Endometrial microvascular endothelial cells (primary cell): Measurements from ENCODE around the gene RTP1. TPM values are rescaled to one million over a fixed set of nuclear protein-coding genes. Genes with fewer than 3 reads are reported as not detected.
"Not testable (repeated sequence)": the region's sequence is repeated elsewhere in the genome, so short reads cannot be mapped to it uniquely, and the experiment has no call there.

ENCODE experiments used
- in situ Hi-C: cut with HindIII; loops from 2 replicates; pipeline ENCODE4 v1.10.0; 2017; ENCODE audit warnings: low sequenced_read_pairs, low pct_unique_long_range_greater_than_20kb; ENCODE audit errors: inconsistent ontology term
- total RNA-seq: library from RNA; depleted of rRNA; stranded (reverse); fragments of >200 nt; gene quantifications from one replicate; pipeline ENCODE4 v1.2.3, GENCODE V29; 2015; ENCODE audit errors: inconsistent ontology term

The RTP1 gene, protein sequence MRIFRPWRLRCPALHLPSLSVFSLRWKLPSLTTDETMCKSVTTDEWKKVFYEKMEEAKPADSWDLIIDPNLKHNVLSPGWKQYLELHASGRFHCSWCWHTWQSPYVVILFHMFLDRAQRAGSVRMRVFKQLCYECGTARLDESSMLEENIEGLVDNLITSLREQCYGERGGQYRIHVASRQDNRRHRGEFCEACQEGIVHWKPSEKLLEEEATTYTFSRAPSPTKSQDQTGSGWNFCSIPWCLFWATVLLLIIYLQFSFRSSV
- total RNA-seq, result not detected

DNA sequence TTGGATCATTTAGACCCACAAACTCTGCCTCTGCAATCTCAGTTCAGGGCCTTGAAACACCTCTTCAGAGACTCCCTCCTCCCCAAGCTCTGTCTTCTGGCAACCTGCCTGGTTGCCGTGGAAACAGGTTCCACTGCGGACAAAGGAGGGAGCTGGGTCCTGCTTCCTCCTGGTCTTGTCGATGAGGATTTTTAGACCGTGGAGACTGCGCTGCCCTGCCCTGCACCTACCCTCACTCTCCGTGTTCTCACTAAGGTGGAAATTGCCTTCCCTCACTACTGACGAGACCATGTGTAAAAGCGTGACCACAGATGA, at the start of gene RTP1:
TSS of gene RTP1 (plus strand) at position 152 of the 315 bp plus-strand sequence. CDS start at position 182, 30 bp downstream.
- in situ Hi-C loops, result no loop called here

GRCh38 chr3:187150186-187150585, 47.1 kb upstream of the RTP1 start:
- in situ Hi-C loops, result no loop called here

- in situ Hi-C loops, result no loop called here
These were observed 46.7 kb upstream of the RTP1 start for GRCh38 chr3:187150599-187150998.

GRCh38 chr3:187161556-187161955, 35.7 kb upstream of the RTP1 start:
- in situ Hi-C loops, result no loop called here

DNA sequence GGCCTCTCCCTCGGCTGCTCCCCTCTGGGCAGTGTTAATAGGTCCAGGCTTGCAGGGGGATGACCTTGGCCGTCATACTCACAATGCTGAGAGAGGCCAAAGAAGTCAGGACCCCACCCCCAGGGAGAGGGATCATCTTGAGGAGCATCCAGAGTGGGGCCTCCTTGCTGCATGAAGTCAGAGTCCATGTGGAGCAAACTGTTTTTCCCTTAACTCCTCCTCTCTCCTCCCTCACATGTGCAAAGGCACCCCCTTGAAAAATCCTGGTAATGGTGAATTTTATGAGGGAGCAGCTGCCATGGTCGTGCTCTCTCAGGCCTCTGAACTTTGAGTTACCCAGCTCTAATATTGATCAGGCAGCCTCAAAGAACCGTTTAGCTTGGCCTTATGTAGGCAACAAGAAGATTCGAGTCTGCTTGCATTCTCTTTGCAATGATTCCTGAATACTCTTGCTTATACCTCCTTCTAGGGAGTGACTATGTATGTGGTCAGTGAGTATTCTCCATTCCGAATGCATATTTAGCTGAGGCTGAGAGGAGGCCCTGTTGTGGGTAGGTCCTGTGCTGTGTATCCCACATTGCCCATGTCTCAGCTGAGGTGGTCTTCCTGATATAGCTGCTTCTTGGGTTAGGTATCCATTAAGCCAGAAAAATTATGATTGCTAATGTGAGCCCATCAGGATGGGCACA, 34.9 kb upstream of the RTP1 start:
- in situ Hi-C loops, result no loop called here

GRCh38 chr3:187165144-187165543, 32.1 kb upstream of the RTP1 start:
- in situ Hi-C loops, result no loop called here

- in situ Hi-C loops, result no loop called here
These were observed 30.5 kb upstream of the RTP1 start for GRCh38 chr3:187166750-187167149.

GRCh38 chr3:187167777-187168176, 29.5 kb upstream of the RTP1 start:
- in situ Hi-C loops, result no loop called here

- in situ Hi-C loops, result no loop called here
These were observed 27.9 kb upstream of the RTP1 start for GRCh38 chr3:187169231-187169960.

GRCh38 chr3:187170911-187171310, 26.4 kb upstream of the RTP1 start:
- in situ Hi-C loops, result not testable (repeated sequence)

GRCh38 chr3:187172929-187173328, 24.4 kb upstream of the RTP1 start:
- in situ Hi-C loops, result no loop called here

DNA sequence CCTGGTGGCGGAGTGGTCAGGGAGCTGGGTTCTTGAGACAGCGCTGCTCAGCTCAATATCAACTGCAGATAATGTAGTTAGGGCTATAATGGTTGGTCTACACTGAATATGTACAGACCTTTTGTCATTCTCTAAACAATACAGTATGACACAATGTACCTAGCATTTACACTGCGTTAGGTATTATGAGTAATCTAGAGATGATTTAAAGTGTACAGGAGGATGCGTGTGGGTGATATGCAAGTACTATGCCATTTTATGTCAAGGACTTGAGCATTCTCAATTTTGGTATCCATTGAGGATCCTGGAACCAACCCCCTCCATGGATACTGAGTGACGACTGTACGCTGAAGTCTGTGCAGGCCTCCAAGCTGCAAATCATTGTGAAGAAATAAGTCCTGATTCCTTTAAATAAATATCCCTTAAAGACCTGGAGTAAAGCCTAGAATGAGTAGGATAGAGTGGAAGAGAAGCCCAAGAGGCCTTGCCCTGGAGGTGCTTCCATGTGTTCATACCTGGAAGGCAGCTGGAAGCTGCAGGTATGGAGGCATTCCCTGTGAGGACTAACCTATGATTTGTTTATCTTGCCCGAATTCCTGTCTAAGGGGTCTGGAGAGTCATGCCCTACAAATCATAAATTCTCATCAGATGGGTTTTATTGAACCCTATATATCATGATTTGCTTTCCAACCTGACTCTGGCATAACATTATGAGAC, 15.7 kb upstream of the RTP1 start:
- in situ Hi-C loops, result no loop called here

DNA sequence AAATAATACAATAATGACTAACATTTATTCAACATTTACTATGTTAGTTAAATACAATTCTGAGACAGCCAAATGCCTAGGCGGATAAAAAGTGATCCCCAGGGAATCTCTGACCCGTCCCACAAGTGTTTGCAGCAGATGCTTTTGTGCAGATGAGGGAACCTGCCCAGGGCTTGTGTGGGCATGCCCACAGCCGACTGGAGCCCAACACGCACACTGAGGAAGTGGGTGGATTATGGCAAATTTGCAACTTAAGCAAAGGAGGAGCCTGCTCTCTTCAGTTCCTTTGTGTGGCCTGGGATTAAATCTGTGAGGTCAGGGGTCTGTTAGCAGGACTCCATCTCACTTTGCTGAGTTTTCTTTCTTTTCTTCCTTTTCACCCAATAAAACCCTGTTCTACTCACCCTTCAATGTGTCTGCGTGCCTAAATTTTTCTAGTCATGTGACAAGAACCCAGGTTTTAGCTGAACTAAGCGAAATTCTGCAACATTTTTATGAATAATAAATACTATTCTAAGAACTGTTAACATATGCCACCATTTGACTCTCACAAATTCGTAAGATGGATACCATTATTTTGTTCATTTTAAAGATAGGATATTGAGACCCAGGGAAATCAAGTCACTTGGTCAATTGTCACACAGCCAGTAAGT, 13.9 kb upstream of the RTP1 start:
- in situ Hi-C loops, result no loop called here

DNA sequence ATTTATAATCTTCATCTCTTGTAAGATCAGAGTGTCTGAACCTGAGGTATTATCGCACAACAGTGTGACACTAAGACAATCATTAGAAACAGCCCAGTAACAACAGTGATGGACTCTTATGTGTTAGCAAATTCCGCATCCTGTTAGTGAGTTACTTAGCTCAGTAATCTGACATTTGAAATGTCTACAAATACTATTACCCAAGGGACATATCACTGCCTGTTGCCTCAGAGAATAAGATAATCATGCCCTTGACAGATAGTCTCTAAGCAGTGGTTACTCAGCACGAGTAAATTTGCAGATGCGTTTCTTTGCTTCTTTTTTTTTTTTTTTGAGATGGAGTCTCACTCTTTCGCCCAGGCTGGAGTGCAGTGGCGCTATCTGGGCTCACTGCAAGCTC, 13.4 kb upstream of the RTP1 start:
- in situ Hi-C loops, result no loop called here

DNA sequence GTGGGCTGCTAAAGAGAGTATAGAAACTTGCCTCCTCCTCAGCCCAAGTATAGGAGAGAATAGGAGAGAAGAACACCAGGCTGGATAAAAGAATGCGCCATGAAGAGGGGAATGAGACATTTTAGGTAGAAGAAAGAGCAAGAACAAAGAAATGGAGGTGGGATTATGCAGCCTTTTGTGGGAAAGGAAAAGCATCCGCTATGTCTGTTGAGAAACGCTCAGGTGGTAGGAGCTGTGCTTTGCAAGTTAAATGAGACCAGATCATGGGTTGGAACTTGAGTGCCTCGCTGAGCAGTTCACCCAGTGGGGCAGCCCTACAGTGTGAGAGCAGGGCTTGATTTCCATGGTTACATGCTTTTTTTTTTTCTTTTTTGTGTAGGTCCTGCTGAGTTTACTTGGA, 11.5 kb upstream of the RTP1 start:
- in situ Hi-C loops, result no loop called here

GRCh38 chr3:187186375-187186774, 10.9 kb upstream of the RTP1 start:
- in situ Hi-C loops, result no loop called here

DNA sequence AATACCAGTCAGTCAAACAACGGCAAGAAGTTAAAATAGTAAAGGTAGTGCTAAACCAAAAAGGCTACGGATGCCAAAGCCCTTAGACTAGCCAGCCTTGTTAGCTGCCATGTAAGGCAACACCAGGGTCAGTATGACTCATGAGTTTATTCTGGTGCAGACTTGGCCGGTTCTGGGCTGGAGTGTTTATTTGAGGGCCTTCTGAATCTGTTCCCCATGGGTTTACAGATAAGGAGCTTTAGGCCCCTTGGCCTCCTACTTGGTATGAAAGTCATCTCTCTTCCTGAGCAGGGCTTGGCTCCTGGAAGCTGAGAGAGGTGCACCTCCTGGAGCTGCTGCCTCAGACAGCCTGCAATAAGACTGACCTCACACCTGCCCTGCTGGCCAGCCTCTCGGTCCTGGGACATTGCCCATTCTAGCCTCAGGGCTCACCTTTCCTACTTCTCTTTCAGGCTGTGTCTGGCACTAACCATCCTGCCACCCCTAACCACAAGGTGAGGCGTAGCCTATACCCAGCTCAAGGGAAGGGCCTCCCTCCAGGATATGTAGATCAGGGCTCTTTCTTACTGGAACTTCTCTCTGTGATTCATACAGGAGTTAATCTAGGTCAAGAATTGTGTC, 10.4 kb upstream of the RTP1 start:
- in situ Hi-C loops, result no loop called here

- in situ Hi-C loops, result no loop called here
These were observed 8.4 kb upstream of the RTP1 start for GRCh38 chr3:187188931-187189330.

GRCh38 chr3:187191271-187191670, 6.0 kb upstream of the RTP1 start:
- in situ Hi-C loops, result no loop called here
